Activated CD8-positive, alpha-beta memory T cell treated with anti-CD3 and anti-CD28 coated beads, Interleukin-2, amount 50 U/mL, for 24 hours (primary cell): ENCODE results near the gene ERMARD.
A peak's percentile ranks its signal among the peaks of the same experiment; 100 is the strongest.

Experiments used
- DNase-seq: peaks from one replicate; pipeline ENCODE4 v3.0.0-alpha.2; 2020; ENCODE audit errors: extremely low read depth

The ERMARD gene

DNA sequence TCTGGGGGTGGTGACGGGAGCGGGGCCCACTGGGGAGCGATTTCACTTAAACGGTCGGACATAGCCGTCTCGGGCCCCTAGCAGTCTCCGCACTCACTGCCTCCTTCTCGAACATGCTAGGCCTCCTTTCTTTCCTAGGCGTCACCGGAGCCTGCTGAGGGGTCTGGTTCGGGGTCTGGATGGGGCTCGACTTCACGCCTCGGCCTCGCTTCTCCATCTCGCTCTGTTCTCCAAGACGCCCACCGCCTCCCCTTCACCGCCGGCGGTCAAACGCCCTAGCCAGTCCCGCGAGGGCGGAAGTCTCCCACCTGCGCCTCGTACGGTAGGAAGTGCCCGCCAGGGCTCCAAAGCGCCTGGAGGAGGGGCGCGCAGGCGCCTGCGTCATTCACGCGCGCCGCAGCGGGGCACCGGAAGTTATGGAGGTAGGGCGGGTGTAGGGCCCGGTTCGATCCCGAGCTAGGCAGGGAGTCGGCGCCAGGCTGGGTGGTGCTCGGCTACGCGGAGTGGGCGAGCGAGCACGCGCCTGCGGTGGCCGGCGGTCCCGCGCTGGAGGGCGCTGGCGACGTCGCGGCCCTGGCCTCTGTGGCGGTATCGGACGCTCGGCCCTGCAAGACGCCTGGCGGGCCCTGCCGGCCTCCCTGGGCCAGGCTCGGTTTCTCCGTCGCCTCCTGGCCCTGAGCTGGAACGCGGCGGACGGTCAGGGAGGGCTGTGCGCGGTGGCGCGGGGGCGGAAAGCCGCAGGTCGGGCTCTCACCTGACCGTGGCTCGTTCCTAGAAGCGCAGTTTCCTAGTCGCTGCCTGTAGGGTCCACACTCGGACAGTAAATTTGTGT, at the start of gene ERMARD, which contains the start of gene DYNLT2:
Gene ERMARD (plus strand): TSS at position 381 of the 832 bp plus-strand sequence. CDS start 36 bp downstream, at position 417.
Gene DYNLT2 (minus strand): TSS at position 331 of the 832 bp plus-strand sequence. CDS start 114 bp downstream, at position 217.
- DNase-seq = peak; percentile 82

DNA sequence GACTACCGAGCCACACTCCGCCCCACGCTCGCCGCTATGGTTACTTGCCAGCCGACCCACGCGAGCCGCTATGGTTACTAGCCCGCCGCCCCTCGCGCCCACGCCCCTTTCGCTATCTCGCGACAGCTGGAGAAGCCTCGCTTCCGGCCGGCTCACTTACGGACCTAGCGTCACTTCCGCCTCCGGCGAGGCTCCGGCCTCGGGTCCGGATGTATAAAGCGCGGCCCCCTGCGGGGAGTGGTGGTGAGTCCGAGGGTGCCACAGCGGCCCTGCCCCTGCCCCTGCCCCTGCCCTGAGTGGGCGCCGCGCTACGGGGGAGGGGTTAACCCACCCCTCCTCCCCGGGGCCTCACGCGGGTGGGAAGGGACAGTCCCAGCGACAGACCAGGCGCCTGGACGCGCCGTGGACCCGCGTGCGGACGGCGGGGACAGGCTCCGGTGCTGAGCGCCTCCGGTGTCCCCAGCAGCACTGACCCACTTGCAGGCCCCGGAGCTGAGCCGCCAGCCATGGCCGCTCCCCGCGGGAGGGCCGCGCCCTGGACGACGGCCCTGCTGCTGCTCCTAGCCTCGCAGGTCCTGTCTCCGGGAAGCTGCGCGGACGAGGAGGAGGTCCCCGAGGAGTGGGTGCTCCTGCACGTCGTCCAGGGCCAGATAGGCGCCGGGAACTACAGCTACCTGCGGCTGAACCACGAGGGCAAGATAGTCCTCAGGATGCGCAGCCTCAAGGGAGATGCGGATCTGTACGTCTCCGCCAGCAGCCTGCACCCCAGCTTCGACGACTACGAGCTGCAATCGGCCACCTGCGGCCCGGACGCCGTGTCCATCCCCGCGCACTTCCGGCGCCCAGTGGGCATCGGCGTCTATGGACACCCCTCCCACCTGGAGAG, 49.2 kb upstream of the ERMARD start, which contains the start of the genes C6orf120 and WDR27:
Gene C6orf120 (plus strand): TSS at position 173 of the 886 bp plus-strand sequence. CDS start 334 bp downstream, at position 507.
Gene WDR27 (minus strand): TSS at position 76 of the 886 bp plus-strand sequence. CDS start 13,024 bp downstream, outside the sequence.
- DNase-seq = peak; percentile 95

DNA sequence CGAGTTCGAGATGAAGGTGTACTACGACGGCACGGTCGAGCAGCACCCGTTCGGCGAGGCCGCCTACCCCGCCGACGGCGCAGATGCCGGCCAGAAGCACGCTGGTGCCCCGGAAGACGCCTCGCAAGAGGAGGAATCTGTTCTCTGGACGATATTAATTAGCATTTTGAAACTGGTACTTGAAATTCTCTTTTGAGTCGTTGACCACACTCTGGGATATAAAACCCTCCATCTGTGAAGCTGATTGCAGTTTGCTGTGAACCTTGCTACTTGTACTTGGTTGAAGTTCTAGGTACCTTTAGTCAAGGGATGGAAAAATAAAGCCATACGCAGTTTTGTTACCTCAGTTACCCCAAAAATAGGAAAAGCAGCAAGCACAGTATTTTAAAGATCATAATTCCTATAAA, 48.6 kb upstream of the ERMARD start:
- DNase-seq = no peak

DNA sequence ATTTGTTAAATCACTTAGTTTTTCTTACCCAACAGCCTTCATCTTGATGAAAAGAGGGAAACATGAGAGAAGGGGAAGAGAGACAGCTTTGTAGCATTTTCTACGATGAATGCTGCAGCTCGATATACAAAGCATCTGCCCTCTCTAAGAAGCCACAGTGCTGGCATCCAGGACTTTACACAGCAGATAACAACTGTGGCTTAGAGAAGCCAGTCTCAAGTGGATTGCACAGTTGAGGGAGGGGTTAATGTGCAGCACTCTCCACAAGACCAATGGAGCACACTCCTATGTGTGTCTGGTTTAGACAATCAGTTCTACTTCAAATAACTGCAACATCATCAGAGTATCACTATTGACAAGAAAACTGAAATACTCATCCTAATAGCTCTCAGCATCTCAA, 43.6 kb upstream of the ERMARD start:
- no peak for DNase-seq

DNA sequence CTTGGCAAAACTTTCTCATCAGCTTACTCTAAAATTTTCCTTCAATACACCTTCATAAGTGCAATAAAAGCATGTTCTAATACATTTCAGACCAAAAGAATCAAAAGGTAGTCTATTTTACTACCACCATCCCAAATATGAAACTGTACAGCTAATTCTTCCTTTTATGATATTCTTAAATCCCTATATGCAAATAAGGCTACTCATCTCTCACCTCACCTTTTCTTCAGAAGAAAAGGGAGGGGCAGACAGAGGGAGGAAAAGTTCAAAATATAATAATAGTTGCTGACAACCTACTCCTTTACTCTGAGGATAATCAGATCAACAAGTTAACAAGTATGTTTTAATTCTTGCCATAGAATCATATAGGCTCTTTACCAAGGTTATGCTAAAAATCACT, 42.1 kb upstream of the ERMARD start:
- DNase-seq = no peak

DNA sequence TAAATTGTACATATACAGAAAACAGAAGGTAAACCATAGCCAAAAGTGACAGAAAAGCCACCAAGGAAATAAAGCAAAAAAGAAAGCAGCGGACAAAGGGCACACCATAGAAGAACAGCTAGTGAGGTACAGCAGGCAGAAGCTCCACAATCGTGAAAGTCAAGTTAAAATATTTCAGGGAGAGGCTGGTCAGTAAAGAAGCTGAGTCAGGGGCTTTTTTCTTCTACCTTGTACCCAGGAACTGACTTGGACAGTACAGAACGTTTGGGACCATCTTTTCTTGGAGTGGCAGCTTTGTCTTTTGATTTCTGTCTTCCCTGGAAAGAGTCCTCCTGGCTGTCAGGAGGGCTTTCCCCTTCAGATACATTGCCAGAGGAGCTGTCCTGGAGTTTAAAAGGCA, 41.4 kb upstream of the ERMARD start:
- no peak for DNase-seq

DNA sequence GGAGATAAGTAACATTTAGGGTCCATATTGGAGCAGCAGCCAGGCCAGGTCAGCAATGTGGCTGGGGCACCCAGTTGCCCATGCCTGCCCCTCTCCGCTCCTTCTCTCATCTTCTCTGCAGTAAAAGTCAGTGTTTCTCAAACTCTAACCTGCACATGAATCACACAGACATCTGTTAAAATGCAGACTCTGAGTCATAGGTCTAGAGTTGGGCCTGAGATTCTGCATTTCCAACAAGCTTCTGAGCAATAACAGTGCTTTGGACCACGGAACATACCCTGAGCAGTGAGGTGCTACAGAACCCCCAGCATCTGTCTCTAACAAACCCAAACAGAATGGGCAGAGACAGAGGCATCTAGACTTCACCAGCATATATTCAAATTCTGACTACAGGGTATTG, 37.2 kb upstream of the ERMARD start:
- DNase-seq = no peak

DNA sequence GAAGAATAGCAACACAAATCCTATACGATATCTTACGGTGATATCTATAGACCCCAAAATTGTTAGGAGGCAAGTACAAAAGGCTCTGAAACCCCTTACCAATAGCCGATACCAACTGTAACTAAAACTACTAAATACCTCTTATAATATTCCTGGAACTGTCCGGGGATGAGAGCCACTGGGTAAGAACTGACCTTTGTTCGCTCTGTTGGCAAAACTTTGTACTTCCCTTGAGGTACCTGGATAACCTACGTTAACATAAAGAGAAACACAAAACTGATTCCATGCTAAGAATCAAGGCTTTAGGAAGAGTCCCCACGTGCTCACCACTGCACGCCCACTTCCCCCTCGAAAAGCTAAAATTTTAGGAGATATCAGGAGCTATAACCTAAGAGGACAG, 36.8 kb upstream of the ERMARD start:
- DNase-seq = no peak

DNA sequence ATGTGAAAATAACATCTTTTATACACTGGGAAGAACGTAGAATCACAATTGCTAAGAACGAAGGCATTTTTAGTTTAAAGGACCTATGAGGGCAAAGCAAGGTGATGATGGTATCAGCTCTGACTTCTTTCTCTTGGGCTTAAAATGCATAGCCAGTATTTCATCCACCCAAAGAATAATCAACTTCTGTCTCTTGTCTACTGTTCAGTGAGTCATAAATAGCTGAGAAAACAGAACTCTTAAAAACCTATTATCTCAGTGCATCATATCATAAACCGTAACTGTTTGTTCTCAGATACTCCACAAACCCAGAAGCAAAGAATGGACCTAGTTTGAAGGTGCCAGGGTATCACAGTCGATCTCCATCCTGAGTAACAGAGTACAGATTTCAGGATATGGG, 32.3 kb upstream of the ERMARD start:
- DNase-seq = no peak

DNA sequence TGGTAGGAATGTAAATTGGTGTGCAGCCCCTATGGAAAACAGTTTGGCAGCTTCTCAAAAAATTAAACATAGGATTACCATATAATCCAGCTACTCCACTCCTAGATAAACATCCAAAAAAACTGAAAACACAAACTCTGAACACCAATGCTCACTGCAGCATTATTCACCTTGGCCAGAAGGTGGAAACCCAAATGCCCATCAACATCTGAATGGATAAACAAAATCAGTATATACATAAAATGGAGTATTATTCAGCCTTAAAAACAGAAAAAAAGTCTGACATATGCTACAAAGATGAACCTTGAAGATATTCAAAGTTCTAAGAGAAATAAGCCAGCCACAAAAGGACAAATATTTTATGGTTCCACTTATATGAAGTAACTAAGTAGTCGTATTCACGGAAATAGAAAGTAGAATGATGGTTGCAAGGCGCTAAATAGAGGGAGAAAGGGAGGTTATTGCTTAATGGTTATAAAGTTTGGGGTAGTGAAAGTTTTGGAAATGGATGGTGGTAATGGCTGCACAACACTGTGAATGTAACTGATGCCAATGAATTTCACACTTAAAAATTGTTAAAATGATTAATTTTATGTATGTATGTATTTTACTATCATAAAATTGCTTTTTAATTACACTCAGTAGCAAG, 31.1 kb upstream of the ERMARD start:
- no peak for DNase-seq

DNA sequence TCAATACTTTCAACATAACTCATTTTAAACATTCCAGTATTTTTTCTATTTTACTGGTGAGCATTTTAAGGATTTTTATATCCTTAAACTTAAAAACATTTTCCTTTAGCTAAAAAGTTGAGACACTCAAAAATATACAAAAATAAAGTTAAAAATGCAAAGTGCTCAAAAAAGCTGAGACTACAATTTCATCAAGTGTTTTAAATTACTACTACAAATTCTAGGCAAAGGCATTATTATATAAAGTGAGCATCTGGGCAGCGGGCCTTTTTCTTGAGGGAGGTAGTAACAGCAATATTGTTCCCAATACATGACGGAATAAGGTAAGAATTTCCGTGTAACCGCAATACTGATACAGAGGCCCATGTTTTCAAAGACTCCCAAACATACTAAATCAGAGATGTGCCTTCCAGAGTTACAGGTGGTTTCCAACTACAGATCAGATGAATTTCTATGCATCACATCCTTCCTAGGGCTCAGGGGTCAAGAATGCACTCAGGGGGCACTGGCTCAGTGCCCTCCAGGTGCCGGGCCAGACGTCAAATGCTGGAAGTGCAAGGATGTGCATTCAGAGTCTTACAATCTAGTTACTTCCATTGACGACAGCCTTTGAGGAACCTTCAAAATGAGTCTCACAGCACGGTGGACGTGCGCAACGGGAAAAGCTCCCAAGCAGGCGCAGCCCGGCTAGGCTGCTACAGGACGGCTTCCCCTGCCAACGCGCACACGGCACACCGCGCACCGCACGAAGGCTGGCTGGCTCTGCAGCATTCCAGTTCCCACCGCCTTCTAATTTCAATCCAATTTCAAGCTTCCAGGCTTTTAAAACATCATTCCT, 28.8 kb upstream of the ERMARD start:
- DNase-seq = no peak

DNA sequence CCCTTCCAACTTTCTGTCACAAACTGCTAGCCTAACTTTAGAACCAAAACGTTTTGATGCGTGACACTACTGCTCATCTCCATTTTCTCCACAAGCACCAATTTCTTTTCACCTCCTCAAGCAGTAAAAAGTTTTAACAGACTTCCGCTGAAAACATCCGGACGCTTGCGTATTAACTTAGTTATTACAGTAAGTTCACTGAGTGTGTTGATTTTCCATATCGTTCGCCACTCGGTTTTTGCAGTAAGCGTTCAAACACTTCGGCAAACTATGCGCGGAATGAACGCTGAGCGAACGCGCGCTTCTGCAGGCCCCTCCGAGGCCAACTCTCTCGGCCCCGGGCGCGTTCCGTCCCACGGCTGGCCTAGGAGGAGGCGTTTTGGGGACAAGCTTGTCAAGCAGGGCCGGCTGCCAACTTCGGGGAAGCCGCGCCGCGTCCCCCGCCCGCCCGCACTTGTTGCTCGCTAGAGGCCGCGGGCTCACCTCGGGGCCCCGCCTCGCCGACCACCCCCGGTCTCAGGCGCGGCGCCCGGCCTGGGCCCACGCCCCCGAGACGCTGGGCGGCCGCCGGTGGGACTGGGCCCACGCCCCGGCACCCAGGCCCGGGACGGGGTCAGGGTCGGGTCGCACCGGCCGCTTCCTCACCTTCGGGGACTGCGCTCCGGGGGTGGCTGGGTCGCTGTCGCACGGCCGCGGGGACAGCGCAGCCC, 28.1 kb upstream of the ERMARD start:
- DNase-seq = no peak

DNA sequence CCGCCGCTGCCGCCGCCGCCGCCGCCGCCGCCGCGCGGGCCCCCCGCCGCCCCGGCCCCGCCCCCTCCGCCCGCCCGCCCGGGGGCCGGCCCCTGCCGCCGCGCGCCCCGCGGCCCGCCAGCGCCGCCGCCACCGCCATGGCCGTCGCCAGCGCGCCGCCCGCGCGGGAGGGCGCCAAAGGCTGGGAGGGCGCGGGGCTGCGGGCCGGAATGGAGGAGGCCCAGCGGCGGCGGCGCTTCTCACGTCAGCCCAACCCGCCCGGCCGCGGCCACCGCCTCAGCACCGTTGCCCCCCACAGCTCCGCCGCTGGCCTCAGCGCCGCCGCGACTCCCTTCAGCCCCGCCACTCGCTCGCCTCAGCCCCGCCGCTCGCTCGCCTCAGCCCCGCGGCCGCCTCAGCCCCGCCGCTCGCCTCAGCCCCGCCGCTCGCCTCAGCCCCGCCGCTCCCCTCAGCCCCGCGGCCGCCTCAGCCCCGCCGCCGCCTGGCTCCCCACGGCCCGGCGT, 27.4 kb upstream of the ERMARD start:
- no peak for DNase-seq

DNA sequence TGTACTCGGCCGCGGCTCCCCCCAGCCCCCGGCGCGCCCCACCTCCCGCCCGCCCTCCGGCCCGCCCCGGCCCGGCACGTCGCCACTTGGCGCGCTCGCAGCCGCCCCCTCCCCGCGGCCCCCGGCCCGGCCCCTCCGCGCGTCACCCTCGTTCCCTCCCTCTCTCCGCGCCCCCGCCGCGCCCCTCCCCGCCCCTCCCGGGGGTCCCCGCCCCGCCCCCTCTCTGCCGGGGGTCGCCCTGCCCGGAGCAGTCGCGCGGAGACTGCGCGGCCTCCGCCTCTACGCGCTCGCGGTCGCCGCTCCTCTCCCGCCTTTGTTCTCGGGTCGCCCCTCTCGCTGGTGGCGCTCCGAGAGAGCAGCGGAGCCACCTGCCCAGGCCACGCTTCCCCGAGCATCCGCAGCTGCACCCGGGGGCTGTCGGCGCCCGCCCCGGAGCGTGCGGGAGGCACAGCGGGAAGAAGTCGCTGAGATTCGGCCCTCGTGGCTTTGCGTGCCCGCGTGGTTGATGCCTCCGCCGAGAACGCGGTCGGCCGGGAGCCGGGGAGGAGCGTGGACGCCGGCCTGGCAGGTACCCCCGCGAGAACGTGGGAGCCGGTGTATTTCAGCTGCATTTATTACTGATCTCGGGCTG, 26.8 kb upstream of the ERMARD start, which contains the start of gene PHF10:
Gene PHF10 (minus strand): TSS at position 7 of the 631 bp plus-strand sequence. CDS start 569 bp downstream, outside the sequence.
- DNase-seq = no peak

DNA sequence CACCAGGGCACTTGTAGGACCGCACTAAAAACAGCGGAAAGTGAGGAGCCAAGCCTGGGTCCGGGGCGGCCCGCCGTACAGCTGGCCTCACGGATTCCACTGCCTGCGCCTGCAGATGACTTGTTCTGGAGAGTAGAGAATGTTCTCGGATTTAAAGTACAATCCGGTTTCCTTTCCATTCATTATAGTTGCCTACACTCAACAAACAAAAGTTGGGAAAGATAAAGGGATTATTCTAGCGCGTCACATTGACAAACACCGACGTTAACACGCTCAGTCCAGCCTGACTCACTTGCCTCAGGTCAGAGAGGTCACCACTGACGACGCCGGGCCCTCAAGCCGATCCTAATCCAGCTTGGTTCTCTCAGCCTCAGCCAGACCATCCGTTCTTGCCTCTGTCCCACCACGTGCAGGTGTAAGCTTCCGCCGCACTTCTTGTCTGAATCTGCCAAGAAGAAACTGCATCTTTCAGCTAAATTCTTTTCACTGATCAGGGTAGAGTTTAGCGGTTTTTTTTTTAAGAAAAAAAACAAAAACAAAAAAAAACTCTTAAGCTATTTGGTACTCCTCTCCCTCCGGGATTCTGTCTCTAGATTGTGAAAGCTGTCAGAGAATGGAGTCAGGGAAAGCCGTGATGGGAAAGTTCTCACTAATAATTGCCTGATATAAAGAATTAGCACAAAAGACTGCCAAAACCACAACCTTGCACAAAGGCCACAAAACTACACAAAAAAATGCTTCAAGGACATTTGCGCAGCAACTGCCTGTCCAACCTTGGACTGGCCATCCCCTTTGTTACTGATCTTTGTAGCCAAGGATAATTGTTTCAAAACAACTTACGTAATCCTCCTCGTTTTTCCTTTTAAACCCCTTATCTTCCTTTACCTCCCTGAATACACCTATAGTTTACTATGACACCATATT, 26.0 kb upstream of the ERMARD start:
- no peak for DNase-seq

DNA sequence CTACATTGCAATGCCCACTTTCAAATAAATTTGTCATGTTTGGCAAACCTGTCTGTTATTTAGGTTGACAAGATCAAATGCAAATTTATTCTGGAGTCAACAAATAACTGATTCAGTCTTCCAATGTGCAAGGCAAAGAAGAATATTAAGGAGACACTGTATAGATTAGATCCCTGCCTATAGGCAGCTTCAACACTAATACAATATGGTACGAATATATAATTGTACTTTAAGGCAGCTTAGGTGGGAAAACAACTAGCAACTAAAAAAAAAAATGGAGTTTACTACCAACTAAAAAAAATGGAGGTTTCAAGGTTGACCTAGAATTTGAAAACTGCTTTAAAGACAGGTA, 25.4 kb upstream of the ERMARD start:
- no peak for DNase-seq

DNA sequence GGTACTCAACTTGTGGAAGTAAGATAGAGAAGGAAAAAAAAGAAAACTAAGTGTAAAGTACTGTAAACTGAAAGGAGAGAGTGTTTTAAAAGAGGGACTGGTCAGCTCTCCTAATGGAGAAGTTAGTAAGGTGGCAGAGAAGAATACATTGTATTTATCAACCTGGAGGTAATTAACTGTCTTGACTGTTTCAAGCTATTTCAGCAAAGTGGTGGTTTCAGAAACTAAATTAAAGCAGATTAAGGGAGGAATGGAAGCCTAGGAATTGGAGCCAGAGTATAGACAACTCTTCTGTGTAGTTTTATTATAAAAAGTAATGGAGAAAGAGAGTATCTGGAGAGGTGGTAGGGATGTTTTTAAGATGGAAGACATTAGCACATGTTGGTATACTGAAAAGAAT, 24.5 kb upstream of the ERMARD start:
- no peak for DNase-seq

DNA sequence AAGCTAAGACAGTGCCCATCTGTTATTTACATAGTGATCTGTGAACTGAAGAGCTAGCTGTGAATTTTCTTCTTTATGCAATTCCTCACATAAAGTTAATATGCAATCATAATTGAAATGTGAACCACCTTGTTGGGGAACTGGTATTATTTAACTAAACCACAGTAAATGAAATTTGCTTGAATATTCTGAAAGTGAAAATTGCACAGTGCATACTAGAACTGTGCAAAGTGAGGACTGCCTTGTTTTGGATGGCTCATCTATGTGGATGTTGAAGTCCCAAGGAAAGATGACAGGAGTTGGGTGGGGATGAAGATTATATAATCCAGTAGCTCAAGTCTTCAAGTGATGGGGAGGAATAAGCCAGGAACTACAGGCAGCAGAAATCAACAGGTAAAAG, 21.5 kb upstream of the ERMARD start:
- no peak for DNase-seq
